ENCODE data around the gene FBXW9. TPM values are rescaled to one million over a fixed set of nuclear protein-coding genes. Genes with fewer than 3 reads are reported as not detected.

The FBXW9 gene
- total and polyA plus RNA-seq, 2 of the 8 experiments (the other 6 are each of a cell fraction or from before 2014, with no cell fraction given): 10.8 to 30.1 TPM

- TF ChIP-seq SAP30 (IDR thresholded peaks at IDR 0.05; ENCODE audit: insufficient read depth, insufficient replicate concordance, low read length) (peak; percentile 59), USF2 (IDR thresholded peaks at IDR 0.05; ENCODE audit: low read length) (peak; percentile 99), RBBP5 (IDR thresholded peaks at IDR 0.05; ENCODE audit: borderline replicate concordance, low read depth, low read length) (no peak), BRCA1 (IDR thresholded peaks at IDR 0.05; ENCODE audit: low read depth, low read length) (no peak), ASH2L (IDR thresholded peaks at IDR 0.05; ENCODE audit: low read length) (peak; percentile 9), RNF2 (IDR thresholded peaks at IDR 0.05; ENCODE audit: borderline replicate concordance, low read depth, low read length, missing control alignments, poor library complexity, severe bottlenecking) (no peak), TCF12 (IDR thresholded peaks at IDR 0.05; ENCODE audit: low read depth, low read length) (no peak), SP2 (IDR thresholded peaks at IDR 0.05; ENCODE audit: low read length) (peak; percentile 92), SRF (IDR thresholded peaks at IDR 0.05; ENCODE audit: low read depth, low read length) (no peak), EP300 (IDR thresholded peaks at IDR 0.05; ENCODE audit: borderline replicate concordance in 1 of 2, low read depth in 2 of 2, low read length in 2 of 2) (no peak), KDM1A (IDR thresholded peaks at IDR 0.05; ENCODE audit: borderline replicate concordance, low read length) (no peak)
- TF ChIP-seq, protein P1, sequence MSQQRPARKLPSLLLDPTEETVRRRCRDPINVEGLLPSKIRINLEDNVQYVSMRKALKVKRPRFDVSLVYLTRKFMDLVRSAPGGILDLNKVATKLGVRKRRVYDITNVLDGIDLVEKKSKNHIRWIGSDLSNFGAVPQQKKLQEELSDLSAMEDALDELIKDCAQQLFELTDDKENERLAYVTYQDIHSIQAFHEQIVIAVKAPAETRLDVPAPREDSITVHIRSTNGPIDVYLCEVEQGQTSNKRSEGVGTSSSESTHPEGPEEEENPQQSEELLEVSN (IDR thresholded peaks at IDR 0.05): peak; percentile 52; the same call in 1 of the 2 replicates
Measured at GRCh38 chr19:12722566-12723380, 26.3 kb upstream of the FBXW9 start (continued).

Measured in H1 (cell line).